WTC11 (cell line): Measurements from ENCODE around the gene PQBP1. TPM values are rescaled to one million over a fixed set of nuclear protein-coding genes. Genes with fewer than 3 reads are reported as not detected.
"Not testable (repeated sequence)": the region's sequence is repeated elsewhere in the genome, so short reads cannot be mapped to it uniquely, and the experiment has no call there.

ENCODE experiments used
- ATAC-seq: fragments of 200-7000 bp; cut with Tn5 transposase; 2 replicates; pipeline ENCODE4 v1.10.0; 2021; ENCODE audit warnings: mild to moderate bottlenecking, moderate library complexity
- CTCF ChIA-PET: fragments of 300-600 bp; sonication (Branson Sonifier 250); formaldehyde crosslinking; loops from one replicate; lab custom pipeline; 2021; ENCODE audit warnings: antibody characterized with exemption; lab: Charles Lee
- POLR2A ChIA-PET: fragments of 350-600 bp; sonication (Branson Sonifier 250); formaldehyde crosslinking; loops from one replicate; lab custom pipeline; 2021; ENCODE audit warnings: antibody characterized with exemption; lab: Charles Lee
- DNase-seq: peaks from one replicate; pipeline ENCODE4 v3.0.0; 2021; ENCODE audit warnings: low spot score
- H3K27ac Mint-ChIP-seq: 2 replicates; pipeline ENCODE4 v1.8.0; 2021; ENCODE audit warnings: mixed read lengths
- H3K27me3 Mint-ChIP-seq: 2 replicates; pipeline ENCODE4 v1.8.0; 2021; ENCODE audit warnings: low read depth, mild to moderate bottlenecking, moderate library complexity, mixed read lengths
- H3K36me3 Mint-ChIP-seq: 2 replicates; pipeline ENCODE4 v1.8.0; 2021; ENCODE audit warnings: mixed read lengths
- H3K4me1 Mint-ChIP-seq: 2 replicates; pipeline ENCODE4 v1.8.0; 2022; ENCODE audit warnings: mixed read lengths
- H3K4me3 Mint-ChIP-seq: 2 replicates; pipeline ENCODE4 v1.8.0; 2021; ENCODE audit warnings: mild to moderate bottlenecking, moderate library complexity, mixed read lengths
- H3K9me3 Mint-ChIP-seq: 2 replicates; pipeline ENCODE4 v1.8.0; 2021; ENCODE audit warnings: mixed read lengths
- AR ChIP-seq: fragments of 250-450 bp; sonication (Bioruptor Pico); IDR thresholded peaks from 2 replicates; pipeline ENCODE4 v1.9.0; 2021; ENCODE audit warnings: mild to moderate bottlenecking
- ERG ChIP-seq: fragments of 250-450 bp; sonication (Bioruptor Pico); IDR thresholded peaks from 2 replicates; pipeline ENCODE4 v1.8.0; 2021; ENCODE audit warnings: mild to moderate bottlenecking
- ETV6 ChIP-seq: sonication (generic); formaldehyde crosslinking; IDR thresholded peaks from 2 replicates; pipeline ENCODE4 v1.8.1; 2022; ENCODE audit warnings: mild to moderate bottlenecking, missing genetic modification reagents
- FOXJ3 ChIP-seq: sonication (generic); formaldehyde crosslinking; IDR thresholded peaks from 2 replicates; pipeline ENCODE4 v1.9.0; 2021; ENCODE audit warnings: missing genetic modification reagents, mild to moderate bottlenecking, borderline replicate concordance
- FOXK1 ChIP-seq: sonication (generic); formaldehyde crosslinking; IDR thresholded peaks from 2 replicates; pipeline ENCODE4 v1.8.0; 2022; ENCODE audit warnings: mild to moderate bottlenecking, moderate library complexity, missing genetic modification reagents
- IRF1 ChIP-seq: sonication (generic); formaldehyde crosslinking; IDR thresholded peaks from 2 replicates; pipeline ENCODE4 v1.8.0; 2023; ENCODE audit warnings: missing genetic modification reagents
- JAZF1 ChIP-seq: fragments of 250-450 bp; sonication (Bioruptor Pico); IDR thresholded peaks from 2 replicates; pipeline ENCODE4 v1.9.0; 2021; ENCODE audit warnings: moderate library complexity, mild to moderate bottlenecking, inconsistent platforms
- KAT7 ChIP-seq: sonication (generic); formaldehyde crosslinking; IDR thresholded peaks from 2 replicates; pipeline ENCODE4 v1.8.1; 2023; ENCODE audit warnings: missing genetic modification reagents, mild to moderate bottlenecking, borderline replicate concordance
- MYBL2 ChIP-seq: sonication (generic); formaldehyde crosslinking; IDR thresholded peaks from 2 replicates; pipeline ENCODE4 v1.8.1; 2023; ENCODE audit warnings: mild to moderate bottlenecking, moderate library complexity, missing genetic modification reagents
- PREB ChIP-seq: sonication (generic); formaldehyde crosslinking; IDR thresholded peaks from 2 replicates; pipeline ENCODE4 v1.8.1; 2022; ENCODE audit warnings: mild to moderate bottlenecking, missing genetic modification reagents, moderate library complexity, borderline replicate concordance
- STAT6 ChIP-seq: sonication (generic); formaldehyde crosslinking; conservative IDR thresholded peaks from 2 replicates; pipeline ENCODE4 v1.8.1; 2023; ENCODE audit warnings: mild to moderate bottlenecking, low read depth, missing genetic modification reagents, moderate library complexity
- ZNF281 ChIP-seq: sonication (generic); formaldehyde crosslinking; IDR thresholded peaks from 2 replicates; pipeline ENCODE4 v1.8.0; 2023; ENCODE audit warnings: mild to moderate bottlenecking, missing genetic modification reagents
- total RNA-seq: library from RNA; stranded (reverse); gene quantifications from 3 replicates; pipeline ENCODE4 v1.2.3, GENCODE V29; 2021

The PQBP1 gene
- total RNA-seq, 1 experiment from 2014 or later: 79.4 TPM

GRCh38 chrX:48852857-48853256 is 44.9 kb upstream of the PQBP1 start (continued):
- TF ChIP-seq STAT6: no peak
- no peak for TF ChIP-seq ZNF281 (CRISPR knock-in tag)
- TF ChIP-seq JAZF1 (CRISPR knock-in tag): no peak
- no peak for TF ChIP-seq MYBL2 (CRISPR knock-in tag)
- no peak for TF ChIP-seq ETV6 (CRISPR knock-in tag)

GRCh38 chrX:48853494-48853893 is 44.2 kb upstream of the PQBP1 start:
- CTCF ChIA-PET, H3K4me3 Mint-ChIP-seq, DNase-seq, H3K4me1 Mint-ChIP-seq, H3K27me3 Mint-ChIP-seq, H3K27ac Mint-ChIP-seq, ATAC-seq, POLR2A ChIA-PET: not testable (repeated sequence)
- H3K9me3 Mint-ChIP-seq: peaks cover 22% of the 10 kb centered on the region
- peaks cover 17% of the 10 kb centered on the region for H3K36me3 Mint-ChIP-seq

- ChIA-PET POLR2A (interaction anchor here (0.6 kb wide), 1 partner anchor 71 kb away, joined by 3 read pairs; no protein-coding TSS in a partner anchor), CTCF (interaction anchor here (0.7 kb wide), 1 partner anchor 53 kb away, joined by 3 read pairs; the partner anchor contains the start of gene HDAC6)
- not testable (repeated sequence) for H3K4me1 Mint-ChIP-seq, H3K27me3 Mint-ChIP-seq, ATAC-seq, H3K27ac Mint-ChIP-seq, H3K4me3 Mint-ChIP-seq, DNase-seq
- H3K9me3 Mint-ChIP-seq: peaks cover 22% of the 10 kb centered on the region
- peaks cover 17% of the 10 kb centered on the region for H3K36me3 Mint-ChIP-seq
These were observed 43.5 kb upstream of the PQBP1 start for GRCh38 chrX:48854121-48854804.

GRCh38 chrX:48854898-48855297 is 42.8 kb upstream of the PQBP1 start:
- DNase-seq (peak; percentile 20), ATAC-seq (no peak)
- Mint-ChIP-seq H3K36me3 (peaks cover 17% of the 10 kb centered on the region), H3K27ac (peak overlapping the region; percentile 66), H3K4me3 (peak overlapping the region; percentile 39), H3K9me3 (peaks cover 22% of the 10 kb centered on the region), H3K4me1 (peaks cover 7% of the 10 kb centered on the region), H3K27me3 (peaks cover 3% of the 10 kb centered on the region)
- TF ChIP-seq IRF1: no peak
- TF ChIP-seq KAT7 (CRISPR knock-in tag): no peak
- no peak for TF ChIP-seq FOXK1
- TF ChIP-seq ERG: no peak
- TF ChIP-seq AR: no peak
- no peak for TF ChIP-seq FOXJ3 (CRISPR knock-in tag)
- TF ChIP-seq PREB (CRISPR knock-in tag): no peak
- ChIA-PET CTCF (interaction anchor here (0.7 kb wide), 1 partner anchor 53 kb away, joined by 3 read pairs; the partner anchor contains the start of gene HDAC6), POLR2A (no interaction called here)
